Tibial nerve (tissue), 3 donors: Measurements from ENCODE around the gene COL1A2.

Source experiments
- POLR2A ChIP-seq, 2 donors: fragments of 450-650 bp; IDR thresholded peaks; one replicate each; pipeline ENCODE4 v1.6.1; 2017; ENCODE audit warnings: antibody characterized with exemption in 2 of 2, mild to moderate bottlenecking in 2 of 2, moderate library complexity in 2 of 2
- TF ChIP-seq, protein P1 (sequence below), 5 experiments: fragments of 200-600 bp in 3 of 5; fragments of 450-650 bp in 2 of 5; sonication (generic) in 3 of 5; IDR thresholded peaks; one replicate each; pipeline ENCODE4 v1.5.1; 2016 to 2019; ENCODE audit warnings: antibody characterized with exemption in 5 of 5, mild to moderate bottlenecking in 3 of 5, moderate library complexity in 2 of 5

DNA sequence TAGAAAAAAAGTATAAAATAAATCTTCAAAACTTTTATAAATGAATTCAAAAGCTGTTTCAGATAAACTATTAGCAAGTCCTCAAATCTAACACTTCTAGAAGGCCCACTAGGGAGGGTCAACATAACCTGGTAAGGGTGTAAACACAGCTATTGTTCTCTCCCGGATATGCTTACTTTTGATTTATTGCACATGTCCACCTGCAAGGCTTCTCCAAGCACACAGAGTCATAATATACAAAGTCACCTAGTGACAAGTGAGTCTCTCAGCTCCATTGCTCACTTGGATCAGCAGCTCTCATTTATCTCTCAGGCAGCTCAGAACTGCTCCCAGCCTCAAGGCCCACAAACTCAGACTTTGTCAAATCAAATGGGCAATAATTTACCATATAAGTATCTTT, 44.0 kb upstream of the COL1A2 start:
- TF ChIP-seq, protein P1, sequence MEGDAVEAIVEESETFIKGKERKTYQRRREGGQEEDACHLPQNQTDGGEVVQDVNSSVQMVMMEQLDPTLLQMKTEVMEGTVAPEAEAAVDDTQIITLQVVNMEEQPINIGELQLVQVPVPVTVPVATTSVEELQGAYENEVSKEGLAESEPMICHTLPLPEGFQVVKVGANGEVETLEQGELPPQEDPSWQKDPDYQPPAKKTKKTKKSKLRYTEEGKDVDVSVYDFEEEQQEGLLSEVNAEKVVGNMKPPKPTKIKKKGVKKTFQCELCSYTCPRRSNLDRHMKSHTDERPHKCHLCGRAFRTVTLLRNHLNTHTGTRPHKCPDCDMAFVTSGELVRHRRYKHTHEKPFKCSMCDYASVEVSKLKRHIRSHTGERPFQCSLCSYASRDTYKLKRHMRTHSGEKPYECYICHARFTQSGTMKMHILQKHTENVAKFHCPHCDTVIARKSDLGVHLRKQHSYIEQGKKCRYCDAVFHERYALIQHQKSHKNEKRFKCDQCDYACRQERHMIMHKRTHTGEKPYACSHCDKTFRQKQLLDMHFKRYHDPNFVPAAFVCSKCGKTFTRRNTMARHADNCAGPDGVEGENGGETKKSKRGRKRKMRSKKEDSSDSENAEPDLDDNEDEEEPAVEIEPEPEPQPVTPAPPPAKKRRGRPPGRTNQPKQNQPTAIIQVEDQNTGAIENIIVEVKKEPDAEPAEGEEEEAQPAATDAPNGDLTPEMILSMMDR (IDR thresholded peaks at IDR 0.05) = no peak
- no peak for TF ChIP-seq POLR2A (IDR thresholded peaks at IDR 0.05)
